Measurements from ENCODE around the gene PTGES2.
"Not testable (repeated sequence)": the region's sequence is repeated elsewhere in the genome, so short reads cannot be mapped to it uniquely, and the experiment has no call there.

PTGES2 gene

GRCh38 chr9:128136816-128137793, 9.6 kb upstream of the PTGES2 start:
- DNase-seq, result no peak

DNA sequence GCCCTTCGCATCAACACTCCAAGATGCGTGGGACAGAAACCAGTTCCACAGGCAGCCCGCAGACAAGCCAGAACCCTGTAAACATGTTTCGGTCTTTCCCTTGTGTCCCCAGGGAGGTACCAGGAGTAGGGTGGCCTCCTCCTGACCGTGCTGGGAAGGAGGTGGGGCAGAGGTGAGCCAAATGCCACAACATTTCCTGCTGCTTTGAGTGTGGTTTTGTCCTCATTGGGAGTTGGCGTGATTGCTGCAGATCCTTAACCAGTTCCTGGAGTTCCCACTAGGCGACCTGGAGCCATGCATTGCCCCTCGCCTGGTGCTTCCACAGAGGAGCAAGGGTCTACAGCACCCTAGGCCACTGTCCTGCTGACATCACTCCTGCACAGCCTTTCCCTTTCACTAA, 8.0 kb upstream of the PTGES2 start:
- not testable (repeated sequence) for DNase-seq

DNA sequence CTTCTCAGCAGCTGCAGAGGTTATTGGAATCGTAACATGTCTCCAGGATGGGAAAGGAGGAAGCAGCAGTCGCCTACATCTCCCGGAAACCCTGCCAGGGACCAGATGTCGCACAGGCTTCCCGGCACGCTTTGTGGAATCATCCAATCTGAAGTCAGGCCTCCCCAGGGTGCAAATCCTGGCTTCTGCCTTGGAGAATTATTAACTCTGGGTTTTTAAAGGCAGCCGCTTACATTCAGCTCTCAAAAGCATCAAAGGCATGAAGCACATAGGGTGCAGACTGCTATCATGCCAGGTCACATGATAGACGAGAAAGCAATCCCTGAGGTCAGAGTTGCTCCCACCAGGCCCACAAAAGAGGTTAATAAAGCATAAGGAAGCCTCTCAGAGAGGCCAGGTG, 4.6 kb upstream of the PTGES2 start:
- DNase-seq, result not testable (repeated sequence)

DNA sequence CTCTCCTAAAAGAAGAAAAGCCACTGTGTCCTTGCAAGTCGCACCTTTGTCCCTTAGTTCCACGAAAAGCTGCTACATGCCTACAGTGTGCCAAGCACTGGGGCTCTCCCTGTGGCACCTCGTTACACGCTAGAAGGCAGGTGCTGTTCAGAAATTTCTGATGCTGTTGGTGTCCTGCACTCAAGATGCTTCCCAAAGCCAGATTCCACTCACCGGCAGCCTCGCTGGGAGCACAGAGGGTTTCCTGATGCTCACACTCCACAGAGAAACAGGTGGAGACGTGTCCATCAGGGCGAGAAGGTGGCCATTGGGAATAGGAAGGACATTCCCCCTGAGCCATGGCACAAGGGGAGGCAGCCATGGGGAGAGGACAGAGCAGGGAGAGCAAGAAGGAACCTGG, 3.8 kb upstream of the PTGES2 start:
- DNase-seq, result not testable (repeated sequence)

DNA sequence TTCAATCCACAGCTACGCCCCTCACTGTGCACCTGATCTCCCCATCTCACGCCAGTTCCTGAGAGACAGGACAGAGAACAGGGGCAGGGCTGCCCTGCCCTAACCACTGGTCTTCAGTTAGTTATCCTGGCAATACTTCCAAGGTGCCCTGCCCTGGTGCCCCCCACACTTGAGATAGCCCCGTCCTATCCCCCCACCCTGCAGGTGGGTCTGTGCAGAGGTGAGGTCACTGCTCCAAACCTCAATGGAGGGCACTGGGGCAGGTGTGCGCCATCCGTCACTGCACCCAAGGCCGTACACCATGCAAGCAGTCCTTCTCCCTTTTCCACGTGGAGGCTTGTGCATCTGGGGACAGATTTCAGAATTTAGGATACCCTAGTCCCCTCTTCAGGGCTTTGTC, 3.1 kb upstream of the PTGES2 start:
- DNase-seq, result not testable (repeated sequence)

DNA sequence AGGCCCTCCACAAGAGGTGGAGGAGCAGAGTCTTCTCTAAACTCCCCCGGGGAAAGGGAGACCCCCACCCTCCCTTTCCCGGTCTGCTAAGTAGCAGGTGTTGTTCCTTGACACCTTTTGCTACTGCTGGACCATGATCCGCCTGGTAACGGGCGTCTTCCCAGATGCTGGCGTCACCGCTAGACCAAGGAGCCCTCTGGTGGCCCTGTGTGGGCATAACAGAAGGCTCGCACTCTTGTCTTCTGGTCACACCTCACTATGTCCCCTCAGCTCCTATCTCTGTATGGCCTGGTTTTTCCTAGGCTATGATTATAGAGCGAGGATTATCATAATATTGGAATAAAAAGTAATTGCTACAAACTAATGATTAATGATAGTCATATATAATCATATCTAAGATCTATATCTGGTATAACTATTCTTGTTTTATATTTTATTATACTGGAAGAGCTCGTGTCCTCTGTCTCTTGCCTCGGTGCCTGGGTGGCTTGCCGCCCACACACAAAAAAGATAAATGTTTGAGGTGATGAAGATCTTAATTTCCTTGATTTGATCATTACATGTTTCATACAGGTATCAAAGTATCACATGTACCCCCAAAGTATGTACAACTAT, 2.6 kb upstream of the PTGES2 start:
- peak; percentile 43 to 48 for DNase-seq

DNA sequence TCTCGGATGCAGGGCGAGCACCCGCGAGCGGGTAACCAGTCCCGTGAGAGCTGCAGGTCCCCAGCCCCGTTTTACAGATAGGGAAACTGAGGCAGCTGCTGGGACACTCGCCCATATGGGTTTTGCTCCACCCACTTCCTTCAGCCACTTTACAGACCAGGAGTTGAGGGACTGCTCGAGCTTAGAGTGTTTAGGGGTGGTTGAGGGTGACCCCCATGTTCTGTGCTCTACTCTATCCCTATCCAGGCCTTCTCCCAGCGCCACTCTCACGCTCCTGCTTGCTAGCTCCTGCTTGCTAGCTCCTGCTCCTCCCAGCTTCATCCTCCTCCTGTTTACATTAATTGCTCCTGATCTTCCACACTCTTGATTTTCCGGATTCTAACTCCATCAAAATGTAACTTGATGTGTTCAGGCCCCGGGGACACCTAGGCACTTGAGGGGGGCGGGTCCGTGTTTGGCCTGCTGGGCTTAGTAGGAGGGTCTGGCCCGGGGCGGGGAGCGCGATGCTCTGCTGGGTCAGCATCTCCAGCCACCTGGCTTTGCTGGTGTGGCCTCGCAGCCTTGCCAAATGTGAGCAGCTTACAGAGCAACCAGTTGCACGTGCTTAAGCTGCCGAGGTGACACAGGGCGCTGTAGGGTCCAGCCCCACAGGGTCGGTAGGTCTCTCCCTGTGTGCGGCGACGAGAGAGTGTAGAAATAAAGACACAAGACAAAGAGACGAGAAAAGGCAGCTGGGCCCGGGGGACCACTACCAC, 1.5 kb upstream of the PTGES2 start:
- no peak for DNase-seq

DNA sequence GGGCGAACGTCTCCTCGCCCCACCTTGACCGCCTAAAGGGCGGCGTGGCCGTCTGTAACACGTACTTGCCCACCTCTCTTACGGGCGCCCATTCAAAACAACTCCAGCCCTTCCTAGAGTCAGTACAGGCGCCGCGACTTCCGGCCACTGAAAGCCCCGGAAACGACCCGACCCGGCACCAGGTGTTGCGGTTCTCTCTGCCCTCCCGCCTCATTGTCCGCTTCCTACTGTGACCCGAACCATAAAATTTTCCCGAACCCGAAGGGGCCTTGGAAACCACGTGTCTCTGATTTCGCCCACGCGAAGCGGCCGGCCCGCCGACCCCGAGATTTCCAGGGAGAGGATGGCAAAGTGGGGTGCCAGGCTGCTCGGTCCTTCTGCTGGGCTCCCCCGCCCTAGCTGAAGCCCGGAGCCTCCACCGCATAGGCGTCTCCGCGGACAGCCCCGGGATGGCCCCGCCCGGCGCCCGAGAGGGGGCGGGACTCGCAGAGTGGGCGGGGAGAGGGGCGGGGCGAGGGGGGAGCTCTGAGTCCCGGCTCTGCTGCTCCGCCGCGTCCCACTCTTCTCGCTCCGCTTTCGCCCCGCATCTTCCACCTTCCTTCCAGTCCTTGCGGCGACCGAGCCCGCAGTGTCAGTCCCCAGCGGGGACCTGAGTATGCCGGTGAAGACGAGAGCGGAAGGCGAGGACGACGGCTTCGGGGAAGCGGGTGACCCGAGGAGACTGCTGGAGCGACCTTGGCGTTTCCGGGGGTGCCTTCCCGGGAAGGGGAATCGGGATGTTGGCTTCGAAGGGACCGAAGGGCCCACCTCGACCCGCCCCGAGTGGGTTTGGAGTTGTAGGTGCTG, 684 bp upstream of the PTGES2 start:
- DNase-seq, result peak; percentile 71 to 79

- DNase-seq, result no peak
These were observed 1.8 kb downstream of the PTGES2 start for GRCh38 chr9:128125580-128126354.

DNA sequence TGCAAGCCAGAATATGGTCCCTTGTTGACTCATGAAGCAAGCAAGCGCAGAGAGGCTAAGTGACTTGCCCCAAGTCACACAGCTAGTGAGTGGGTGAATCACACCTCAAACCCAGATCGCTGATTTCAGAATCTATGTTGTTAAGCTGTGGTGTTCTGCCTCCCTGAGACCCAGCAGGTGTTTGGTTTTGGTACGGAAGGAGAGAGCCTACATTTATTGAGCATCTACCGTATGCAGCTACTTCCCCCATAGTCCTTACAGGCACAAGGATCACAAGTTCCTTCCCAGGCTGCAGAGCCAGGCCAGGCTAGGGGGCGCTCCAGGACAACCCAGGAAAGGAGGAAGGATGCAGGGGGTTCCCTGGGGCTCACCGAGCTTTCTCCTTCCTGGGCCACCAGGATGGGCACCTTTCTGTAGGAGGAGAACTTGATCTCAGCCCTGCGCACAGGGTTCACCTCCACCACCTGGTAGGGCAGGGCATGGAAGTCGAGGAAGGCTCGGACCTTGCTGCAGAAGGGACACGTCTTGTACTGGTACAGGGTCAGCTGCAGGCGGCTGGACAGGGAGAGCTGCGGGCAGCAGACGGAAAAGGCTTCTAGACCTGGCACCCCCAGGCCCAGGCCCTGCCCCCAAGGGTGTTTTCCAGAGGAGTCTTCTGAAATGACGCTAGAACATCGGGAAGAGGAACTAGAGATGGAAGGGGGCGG, 2.5 kb downstream of the PTGES2 start:
- DNase-seq, result peak in 1 of 2 donors; percentile 44

DNA sequence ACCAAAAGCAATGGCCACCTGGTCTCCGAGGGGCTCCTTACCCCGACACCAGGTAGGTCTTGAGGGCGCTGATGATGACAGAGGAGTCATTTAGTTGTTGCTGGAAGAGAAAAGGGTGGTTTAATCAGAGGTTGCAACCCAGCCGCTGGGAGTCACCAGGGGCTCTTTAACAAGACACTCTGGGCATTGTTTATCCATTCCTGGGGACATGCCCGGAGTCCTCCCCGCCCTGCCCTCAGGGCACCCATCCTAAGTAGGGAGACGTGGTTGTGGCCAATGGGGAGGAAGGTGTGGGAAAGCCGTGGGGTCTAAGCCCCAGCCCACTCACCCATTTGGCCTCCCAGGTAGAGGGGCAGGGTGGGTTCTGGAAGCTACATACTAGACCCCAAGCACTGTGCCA, 3.1 kb downstream of the PTGES2 start:
- DNase-seq, result no peak

- no peak for DNase-seq
These were observed 4.0 kb downstream of the PTGES2 start for GRCh38 chr9:128123451-128124080.

GRCh38 chr9:128122809-128123175, 4.7 kb downstream of the PTGES2 start:
- DNase-seq, result no peak

GRCh38 chr9:128121924-128122808, 5.4 kb downstream of the PTGES2 start:
- no peak for DNase-seq

DNA sequence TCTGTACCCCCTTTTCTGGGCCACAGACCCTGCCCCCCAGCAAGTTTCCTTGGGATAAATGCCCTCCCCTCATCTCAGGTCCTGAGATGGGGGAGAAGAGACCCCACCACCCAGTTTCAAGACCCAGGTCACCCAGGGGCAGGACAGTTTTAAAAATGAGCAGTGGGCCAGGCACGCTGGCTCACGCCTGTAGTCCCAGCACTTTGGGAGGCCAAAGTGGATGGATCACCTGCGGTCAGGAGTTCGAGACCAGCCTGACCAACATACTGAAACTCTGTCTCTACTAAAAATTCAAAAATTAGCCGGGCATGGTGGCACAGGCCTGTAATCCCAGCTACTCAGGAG, 6.1 kb downstream of the PTGES2 start:
- DNase-seq, result no peak

- no peak for DNase-seq
These were observed 6.6 kb downstream of the PTGES2 start for GRCh38 chr9:128120741-128121465.

DNA sequence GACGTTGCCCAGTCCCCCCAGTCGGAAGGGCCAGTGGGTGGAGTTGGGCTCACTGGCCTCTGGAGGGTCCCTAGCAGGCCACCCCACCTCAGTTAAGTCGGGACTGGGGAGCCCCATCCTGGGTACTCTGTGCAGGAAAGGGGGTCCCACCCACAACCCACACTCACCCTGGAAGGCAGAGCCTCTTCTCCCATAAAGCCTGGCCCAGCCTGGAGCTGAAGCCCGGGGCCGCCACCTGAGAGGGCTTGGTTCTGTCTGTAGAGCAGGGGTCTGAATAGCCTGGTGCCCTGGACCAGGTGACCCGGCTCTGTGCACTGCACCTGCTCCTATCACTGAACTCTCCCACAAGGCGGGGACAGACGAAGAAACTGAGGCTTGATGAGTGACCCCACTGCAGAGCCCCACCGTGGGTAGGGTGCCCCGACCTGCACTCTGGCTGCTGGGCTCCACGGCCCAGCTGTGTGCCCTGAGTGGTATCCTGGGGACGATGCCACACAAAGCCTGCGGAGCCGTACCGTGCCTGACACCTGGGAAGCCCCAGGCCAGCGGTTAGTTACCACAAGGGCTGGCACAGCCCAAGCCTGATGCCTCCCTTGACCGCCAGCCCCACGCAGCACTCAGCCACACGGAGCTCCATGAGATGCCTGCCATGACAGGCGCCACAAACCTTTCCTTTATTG, 7.3 kb downstream of the PTGES2 start:
- DNase-seq, result no peak

- DNase-seq, result no peak
These were observed 8.4 kb downstream of the PTGES2 start for GRCh38 chr9:128118971-128119665.

Data from stimulated activated CD4-positive, alpha-beta T cell treated with anti-CD3 and anti-CD28 coated beads, Interleukin-2, amount 100 ng/mL, for 48 hours (primary cell).